C4-2B (cell line): ENCODE measurements around the gene NCAPD2.

Experiments
- CTCF ChIP-seq: fragments of 450-650 bp; conservative IDR thresholded peaks from 2 replicates; pipeline ENCODE4 v1.5.1; 2017; ENCODE audit warnings: mild to moderate bottlenecking
- ZFX ChIP-seq: fragments of 450-650 bp; IDR thresholded peaks from 2 replicates; pipeline ENCODE4 v1.6.1; 2017

GRCh38 chr12:6528539-6529235, 34.8 kb downstream of the NCAPD2 start:
- TF ChIP-seq CTCF (no peak), ZFX (no peak)
